Fibroblast of the conjunctiva (primary cell): ENCODE results near the gene GJB3.

ENCODE experiments used
- DNase-seq: peaks from one replicate; pipeline ENCODE4 v3.0.0-alpha.2; 2010; ENCODE audit warnings: low read depth

GJB3 gene

DNA sequence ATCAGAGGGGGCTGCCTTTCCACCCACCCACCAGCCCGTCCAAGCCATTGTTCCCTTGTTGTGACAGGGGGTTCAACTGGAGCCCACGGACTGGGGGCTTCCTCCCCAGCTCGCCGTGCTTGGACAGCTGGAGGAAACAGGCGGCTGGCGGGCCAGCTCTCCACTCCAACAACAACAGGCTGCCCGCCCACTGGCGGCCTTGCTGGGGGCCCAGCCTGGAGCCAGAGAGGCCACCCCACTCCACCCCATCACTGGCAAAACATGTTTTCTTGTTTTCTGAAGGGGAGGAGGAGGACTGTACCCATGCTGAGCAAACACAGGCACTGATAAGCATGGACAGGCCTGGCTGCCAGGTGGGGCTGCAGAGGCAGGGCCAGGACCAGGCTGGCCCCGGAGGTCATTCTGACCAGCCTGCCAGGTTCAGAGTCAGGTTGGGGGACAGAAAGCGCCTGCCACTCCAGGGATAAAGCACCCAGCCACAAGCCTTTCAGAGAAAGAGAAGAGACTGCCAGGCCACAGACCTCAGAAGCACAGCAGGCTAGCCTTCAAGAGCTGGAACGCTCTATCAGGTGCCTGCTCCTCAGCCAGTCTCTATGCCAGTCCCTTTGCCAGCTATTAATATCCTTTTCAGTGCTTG is 44.6 kb downstream of the GJB3 start:
- DNase-seq: no peak

DNA sequence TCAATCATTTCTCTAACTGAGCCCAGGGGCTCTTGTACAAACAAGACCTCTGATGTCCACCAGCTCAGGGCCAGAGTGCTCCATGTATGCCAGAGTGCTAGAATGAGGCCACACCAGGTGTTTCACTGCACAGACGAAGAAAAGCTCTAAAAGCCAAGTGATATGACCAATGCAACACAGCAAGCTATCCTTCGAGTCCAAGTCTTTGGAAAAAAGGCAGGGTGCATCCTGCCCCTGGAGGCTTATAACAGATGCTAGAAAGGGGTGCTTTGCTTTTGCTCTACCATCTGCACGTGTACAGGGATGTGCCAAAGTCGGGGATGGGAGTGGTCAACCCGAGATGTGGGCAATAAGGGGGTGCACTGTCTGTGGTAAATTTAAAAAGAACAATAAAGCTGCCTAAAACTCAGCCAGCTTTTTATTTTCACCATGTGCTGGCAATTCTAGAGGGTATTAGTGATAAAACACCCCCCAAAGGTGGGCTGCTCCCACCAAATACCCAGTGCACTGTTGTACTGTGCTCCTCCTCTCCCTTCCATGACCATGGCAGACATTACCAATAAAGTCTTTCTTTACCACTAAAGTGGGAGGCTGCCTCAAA is 46.4 kb downstream of the GJB3 start:
- no peak for DNase-seq

DNA sequence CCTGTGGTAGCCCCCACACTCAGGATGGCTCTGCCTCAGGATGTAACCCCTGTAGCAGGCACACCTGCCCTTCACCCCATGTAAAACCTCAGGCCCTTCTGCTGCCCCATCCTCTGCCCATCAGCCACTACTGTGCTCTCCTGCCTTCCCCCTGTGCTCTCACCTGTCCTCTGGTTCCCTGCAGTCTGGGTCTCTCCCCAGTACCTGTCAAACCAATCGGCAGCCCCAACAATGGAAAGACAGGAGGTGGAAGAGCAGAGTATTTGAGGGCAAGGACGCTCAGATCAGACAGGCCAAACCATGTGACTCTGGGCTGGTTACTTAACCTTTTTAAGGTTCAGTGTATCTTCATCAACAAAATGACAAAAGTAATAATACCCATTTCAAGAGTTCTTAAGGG is 47.6 kb downstream of the GJB3 start:
- DNase-seq: no peak

DNA sequence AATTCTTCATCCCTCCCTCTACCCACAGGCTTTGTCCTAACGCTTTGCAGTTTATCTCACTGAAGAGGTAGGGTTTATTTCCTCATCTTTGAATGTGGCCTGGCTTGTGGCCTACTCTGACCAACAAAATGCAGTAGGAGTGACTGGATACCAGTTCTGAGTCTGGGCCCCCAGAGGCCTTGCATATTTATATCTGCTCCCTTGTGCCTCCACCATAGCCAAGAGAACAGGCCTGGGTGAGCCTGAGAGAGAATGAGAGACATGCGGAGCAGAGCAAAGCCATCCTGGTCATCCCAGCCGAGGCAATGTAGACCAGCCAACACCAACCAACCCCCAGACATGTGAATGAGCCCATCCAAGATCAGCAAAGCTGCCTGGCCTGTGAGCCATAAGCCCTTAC is 48.2 kb downstream of the GJB3 start:
- no peak for DNase-seq

DNA sequence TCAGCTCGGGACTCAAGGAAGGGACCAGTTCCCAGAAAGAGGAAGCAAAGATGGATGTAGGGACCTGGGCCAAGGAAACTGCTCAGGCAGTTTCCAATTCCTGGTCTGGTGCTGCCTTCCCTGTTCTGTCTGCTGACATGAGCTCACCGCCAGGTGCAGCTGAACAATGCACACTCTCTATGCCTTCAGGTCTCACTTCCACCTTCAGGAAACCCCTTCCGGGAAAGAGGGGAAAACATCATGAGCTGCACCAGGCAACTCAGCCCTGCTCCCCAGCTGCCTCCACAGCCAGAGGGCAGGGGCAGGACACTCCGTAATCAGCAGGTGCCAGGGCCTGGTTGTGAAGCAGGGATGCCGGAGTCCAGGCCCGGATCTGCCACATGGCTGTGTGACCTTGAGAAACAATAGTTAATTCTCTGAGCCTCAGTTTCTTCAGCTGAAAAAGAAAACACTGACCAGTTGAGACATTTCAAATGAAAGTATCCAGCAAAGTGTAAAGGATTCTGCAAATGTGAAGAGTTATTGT is 50.8 kb downstream of the GJB3 start:
- DNase-seq: no peak

DNA sequence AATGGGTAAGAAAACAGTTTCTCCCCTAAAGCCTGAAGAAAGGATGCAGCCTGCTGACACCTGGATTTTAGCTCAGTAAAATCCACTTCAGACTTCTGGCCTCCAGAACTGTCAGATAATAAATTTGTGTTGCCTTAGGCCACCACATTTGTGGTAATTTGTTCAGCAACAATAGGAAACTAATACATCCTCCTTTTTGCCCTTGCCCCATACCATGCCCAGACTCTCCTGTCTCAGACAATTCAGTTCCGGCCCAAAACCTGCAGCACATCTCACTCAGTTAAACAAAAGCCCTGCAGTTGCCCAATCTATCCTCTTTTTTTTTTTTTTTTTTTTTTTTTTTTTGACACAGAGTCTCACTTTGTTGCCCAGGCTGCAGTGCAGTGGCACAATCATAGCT is 52.7 kb downstream of the GJB3 start:
- no peak for DNase-seq
